ENCODE results near the gene RREB1.

GRCh38 chr6:7110092-7110792, 2.5 kb downstream of the RREB1 start:
- TF ChIP-seq BCL11A (tag by site-specific recombination; IDR thresholded peaks at IDR 0.05; ENCODE audit: low read depth) (no peak), ELK4 (IDR thresholded peaks at IDR 0.05; ENCODE audit: borderline replicate concordance, low read depth, low read length) (no peak), PRDM1 (tag by site-specific recombination; IDR thresholded peaks at IDR 0.05) (no peak), ZBTB7A (tag by site-specific recombination; IDR thresholded peaks at IDR 0.05; ENCODE audit: low read depth) (no peak), KLF9 (tag by site-specific recombination; IDR thresholded peaks at IDR 0.05; ENCODE audit: low read depth) (no peak)
